Measurements from ENCODE around the gene SNRNP48. TPM values are rescaled to one million over a fixed set of nuclear protein-coding genes. Genes with fewer than 3 reads are reported as not detected.
A peak's percentile ranks its signal among the peaks of the same experiment; 100 is the strongest.

The SNRNP48 gene
- total RNA-seq, 4 donors from 2014 or later: 10.2 to 39.7 (median 14.6) TPM

DNA sequence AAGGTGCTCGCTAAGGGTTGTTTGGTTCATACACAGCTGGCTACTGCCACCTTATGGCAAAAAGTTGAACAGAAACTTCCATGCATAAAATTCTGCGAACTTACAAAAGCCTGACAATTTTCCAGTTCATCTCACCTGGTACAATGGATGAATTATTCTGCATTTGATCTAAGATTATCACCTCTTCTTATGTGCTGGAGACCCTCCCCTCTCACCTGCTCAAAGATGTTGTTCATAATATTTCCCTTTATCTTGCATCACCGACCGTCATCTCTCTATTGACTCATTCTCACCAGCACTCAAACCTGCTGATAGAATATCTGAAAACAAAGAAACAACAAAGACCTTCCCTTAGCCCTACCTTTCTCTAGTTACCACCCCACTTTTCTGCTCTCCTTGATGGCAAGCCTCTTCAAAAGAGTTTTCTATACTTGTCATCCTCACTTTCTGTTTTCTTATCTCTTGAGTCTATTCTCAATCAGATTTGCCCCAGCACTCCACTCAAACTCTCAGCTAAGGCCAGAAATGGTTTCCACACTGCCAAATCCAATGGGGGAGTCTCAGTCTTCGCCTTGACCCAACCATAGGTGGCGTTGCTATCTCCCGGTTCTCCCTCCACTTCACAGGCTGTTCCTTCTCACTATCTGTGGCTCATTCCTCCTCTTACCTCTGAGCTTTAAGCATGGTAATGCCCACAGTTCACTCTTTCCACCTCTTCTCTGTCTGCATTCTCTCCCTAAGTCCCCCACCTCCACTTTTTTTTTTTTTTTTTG, 25.8 kb downstream of the SNRNP48 start:
- intact Hi-C loops (cut with DNase I; ENCODE audit: low total_unique reads): loop anchor here (10.0 kb wide), 1 partner anchor 341 kb away; no protein-coding TSS in a partner anchor
- Histone ChIP-seq H3K27ac (no peak overlapping the region), H3K27me3 (no peaks in the 10 kb centered on the region), H3K36me3 (no peaks in the 10 kb centered on the region), H3K4me1 (no peaks in the 10 kb centered on the region), H3K9me3 (no peaks in the 10 kb centered on the region), H3K4me3 (no peak overlapping the region)
- no peak for DNase-seq
- TF ChIP-seq POLR2A (IDR thresholded peaks at IDR 0.05): no peak
- TF ChIP-seq, protein P1, sequence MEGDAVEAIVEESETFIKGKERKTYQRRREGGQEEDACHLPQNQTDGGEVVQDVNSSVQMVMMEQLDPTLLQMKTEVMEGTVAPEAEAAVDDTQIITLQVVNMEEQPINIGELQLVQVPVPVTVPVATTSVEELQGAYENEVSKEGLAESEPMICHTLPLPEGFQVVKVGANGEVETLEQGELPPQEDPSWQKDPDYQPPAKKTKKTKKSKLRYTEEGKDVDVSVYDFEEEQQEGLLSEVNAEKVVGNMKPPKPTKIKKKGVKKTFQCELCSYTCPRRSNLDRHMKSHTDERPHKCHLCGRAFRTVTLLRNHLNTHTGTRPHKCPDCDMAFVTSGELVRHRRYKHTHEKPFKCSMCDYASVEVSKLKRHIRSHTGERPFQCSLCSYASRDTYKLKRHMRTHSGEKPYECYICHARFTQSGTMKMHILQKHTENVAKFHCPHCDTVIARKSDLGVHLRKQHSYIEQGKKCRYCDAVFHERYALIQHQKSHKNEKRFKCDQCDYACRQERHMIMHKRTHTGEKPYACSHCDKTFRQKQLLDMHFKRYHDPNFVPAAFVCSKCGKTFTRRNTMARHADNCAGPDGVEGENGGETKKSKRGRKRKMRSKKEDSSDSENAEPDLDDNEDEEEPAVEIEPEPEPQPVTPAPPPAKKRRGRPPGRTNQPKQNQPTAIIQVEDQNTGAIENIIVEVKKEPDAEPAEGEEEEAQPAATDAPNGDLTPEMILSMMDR (IDR thresholded peaks at IDR 0.05): peak; percentile 67 to 74 (median 68)

DNA sequence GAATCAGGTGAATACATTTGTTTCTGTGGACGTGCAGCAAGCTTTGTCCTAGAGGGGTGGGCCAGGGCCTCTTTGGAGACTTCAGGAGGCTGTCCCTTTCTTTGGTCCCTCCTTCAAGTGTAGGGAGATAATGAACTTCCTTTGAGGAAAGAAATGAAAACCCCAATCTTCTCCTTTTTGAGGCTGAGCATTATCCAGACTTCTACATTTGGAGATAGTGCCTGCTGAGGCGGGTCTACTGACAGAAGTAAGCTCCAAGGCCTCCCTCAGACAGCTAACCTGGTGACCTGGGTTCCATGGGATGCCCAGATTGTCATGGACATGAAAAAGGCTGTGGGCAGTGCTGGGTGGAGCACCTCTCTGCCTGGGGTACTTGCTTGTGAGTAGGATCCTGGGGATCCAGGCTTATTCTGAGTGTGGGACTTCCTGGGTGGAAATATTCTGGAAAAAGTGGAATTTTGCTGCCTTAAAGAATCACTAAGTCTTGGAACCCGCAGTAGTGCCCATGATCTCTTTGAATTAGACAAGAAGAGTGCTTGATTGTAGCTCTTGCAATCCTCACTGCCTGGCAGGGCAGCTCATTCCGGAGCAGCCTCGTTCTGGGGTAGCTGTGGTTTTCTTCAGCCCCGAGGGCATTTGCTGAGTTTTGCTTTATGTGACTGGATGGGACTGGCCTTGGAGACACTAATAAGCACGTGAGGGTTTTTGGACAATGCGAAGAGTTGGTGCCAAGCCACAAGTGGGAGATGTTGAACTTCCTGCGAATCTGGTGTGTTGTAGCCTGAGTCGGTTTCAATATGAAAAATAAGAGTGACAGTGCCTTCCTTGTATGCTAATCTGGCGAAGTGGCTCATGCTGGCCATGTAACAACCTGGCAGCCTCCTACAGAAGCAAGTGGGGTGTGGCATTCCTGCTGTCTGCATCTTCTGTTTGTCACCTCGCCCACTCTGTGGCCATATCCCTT, 28.1 kb downstream of the SNRNP48 start:
- Histone ChIP-seq H3K36me3 (no peaks in the 10 kb centered on the region), H3K9me3 (no peaks in the 10 kb centered on the region), H3K4me3 (no peak overlapping the region), H3K4me1 (no peaks in the 10 kb centered on the region), H3K27me3 (no peaks in the 10 kb centered on the region), H3K27ac (no peak overlapping the region)
- TF ChIP-seq, protein P1 (IDR thresholded peaks at IDR 0.05): no peak
- TF ChIP-seq POLR2A (IDR thresholded peaks at IDR 0.05): no peak
- intact Hi-C loops (cut with DNase I; ENCODE audit: low total_unique reads): loop anchor here (10.0 kb wide), 1 partner anchor 343 kb away; no protein-coding TSS in a partner anchor
- no peak for DNase-seq

DNA sequence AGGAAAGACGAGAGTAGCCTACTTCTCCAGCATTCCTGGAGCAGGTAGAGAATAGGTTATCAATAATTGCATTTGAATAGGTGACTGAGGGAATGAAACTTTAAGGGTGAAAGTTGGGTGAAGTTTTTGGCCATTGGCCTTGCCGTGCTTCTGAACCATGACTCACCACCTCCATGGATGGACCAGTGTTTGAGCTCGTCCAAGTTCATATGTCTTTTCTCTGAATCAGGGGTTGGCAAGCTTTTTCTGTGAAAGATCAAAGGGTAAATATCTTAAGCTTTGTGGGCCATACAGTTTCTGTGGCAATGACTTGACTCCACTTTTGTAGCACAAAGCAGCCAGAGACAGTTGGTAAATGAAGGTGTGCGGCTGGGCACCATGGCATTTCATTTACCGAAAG, 31.8 kb downstream of the SNRNP48 start:
- no peaks in the 10 kb centered on the region for H3K36me3 ChIP-seq
- no peak for DNase-seq
- H3K9me3 ChIP-seq: no peaks in the 10 kb centered on the region

DNA sequence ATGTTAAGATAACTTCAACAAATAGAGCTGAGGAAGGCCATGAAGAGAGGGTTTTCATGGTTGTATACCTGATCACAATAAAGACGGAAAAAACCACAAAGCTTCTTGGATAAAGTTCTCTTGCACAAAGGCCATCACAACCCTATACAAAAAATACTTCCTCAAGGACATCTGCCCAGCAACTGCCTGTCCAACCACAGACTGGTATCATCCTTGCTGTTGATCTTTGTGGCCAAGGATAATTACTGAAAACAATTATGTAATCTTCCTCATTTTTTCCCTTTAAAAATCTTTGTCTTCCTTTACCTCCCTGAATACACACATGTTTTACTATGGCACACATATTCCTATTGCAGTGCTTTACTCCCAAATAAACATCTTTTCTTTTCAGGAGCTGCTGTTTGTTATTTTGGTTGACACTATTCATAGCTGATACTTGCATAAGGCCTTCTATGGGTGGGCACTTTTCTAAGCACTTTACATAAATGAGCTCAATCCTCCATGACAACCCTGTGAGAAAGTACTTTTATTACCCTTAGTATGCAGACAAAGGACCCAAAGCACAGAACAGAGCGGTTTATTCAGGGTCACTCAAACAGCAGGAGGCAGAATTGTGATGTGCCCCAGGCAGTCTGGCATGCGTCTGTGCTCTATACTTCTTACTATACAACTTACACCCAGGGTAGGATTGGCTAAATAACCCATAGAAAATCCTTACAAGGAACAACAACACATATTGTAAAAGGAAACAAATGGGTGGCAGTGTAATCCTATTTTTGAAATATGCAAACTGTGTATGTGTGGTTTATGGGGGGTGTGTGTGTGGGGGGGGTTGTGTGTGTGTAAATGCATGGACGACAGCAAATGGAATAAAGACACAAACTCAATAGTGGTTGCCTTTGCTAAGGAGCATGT, 35.1 kb downstream of the SNRNP48 start:
- Histone ChIP-seq H3K4me3 (no peak overlapping the region), H3K9me3 (no peaks in the 10 kb centered on the region), H3K27me3 (no peaks in the 10 kb centered on the region), H3K27ac (no peak overlapping the region), H3K4me1 (no peaks in the 10 kb centered on the region), H3K36me3 (no peaks in the 10 kb centered on the region)
- no peak for DNase-seq
- intact Hi-C loops (cut with DNase I; ENCODE audit: low total_unique reads): no loop called here
- TF ChIP-seq, protein P1 (IDR thresholded peaks at IDR 0.05): no peak
- TF ChIP-seq POLR2A (IDR thresholded peaks at IDR 0.05): no peak

More for the DNA sequence above, 31.8 kb downstream of the SNRNP48 start:
- TF ChIP-seq POLR2A (IDR thresholded peaks at IDR 0.05): no peak
- TF ChIP-seq, protein P1 (IDR thresholded peaks at IDR 0.05): no peak
- no peaks in the 10 kb centered on the region for H3K27me3 ChIP-seq
- intact Hi-C loops (cut with DNase I; ENCODE audit: low total_unique reads): no loop called here
- no peaks in the 10 kb centered on the region for H3K4me1 ChIP-seq
- no peak overlapping the region for H3K27ac ChIP-seq
- H3K4me3 ChIP-seq: no peak overlapping the region

Measured in uterus (tissue), 4 donors.